ENCODE measurements around the gene CEP104.

Gene CEP104

GRCh38 chr1:3898994-3899753, 42.2 kb upstream of the CEP104 start:
- TF ChIP-seq, protein P1, sequence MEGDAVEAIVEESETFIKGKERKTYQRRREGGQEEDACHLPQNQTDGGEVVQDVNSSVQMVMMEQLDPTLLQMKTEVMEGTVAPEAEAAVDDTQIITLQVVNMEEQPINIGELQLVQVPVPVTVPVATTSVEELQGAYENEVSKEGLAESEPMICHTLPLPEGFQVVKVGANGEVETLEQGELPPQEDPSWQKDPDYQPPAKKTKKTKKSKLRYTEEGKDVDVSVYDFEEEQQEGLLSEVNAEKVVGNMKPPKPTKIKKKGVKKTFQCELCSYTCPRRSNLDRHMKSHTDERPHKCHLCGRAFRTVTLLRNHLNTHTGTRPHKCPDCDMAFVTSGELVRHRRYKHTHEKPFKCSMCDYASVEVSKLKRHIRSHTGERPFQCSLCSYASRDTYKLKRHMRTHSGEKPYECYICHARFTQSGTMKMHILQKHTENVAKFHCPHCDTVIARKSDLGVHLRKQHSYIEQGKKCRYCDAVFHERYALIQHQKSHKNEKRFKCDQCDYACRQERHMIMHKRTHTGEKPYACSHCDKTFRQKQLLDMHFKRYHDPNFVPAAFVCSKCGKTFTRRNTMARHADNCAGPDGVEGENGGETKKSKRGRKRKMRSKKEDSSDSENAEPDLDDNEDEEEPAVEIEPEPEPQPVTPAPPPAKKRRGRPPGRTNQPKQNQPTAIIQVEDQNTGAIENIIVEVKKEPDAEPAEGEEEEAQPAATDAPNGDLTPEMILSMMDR (IDR thresholded peaks at IDR 0.05; ENCODE audit: low read depth, low read length, missing control alignments), result peak; percentile 28
- H3K4me3 ChIP-seq (ENCODE audit: low read depth, low read length), result peak overlapping the region; percentile 95
- DNase-seq (ENCODE audit: low read depth), result peak; percentile 8

- no peak for DNase-seq (ENCODE audit: low read depth)
- no peak overlapping the region for H3K4me3 ChIP-seq (ENCODE audit: low read depth, low read length)
- TF ChIP-seq, protein P1 (IDR thresholded peaks at IDR 0.05; ENCODE audit: low read depth, low read length, missing control alignments), result no peak
Measured at GRCh38 chr1:3898475-3898735, 41.4 kb upstream of the CEP104 start.

DNA sequence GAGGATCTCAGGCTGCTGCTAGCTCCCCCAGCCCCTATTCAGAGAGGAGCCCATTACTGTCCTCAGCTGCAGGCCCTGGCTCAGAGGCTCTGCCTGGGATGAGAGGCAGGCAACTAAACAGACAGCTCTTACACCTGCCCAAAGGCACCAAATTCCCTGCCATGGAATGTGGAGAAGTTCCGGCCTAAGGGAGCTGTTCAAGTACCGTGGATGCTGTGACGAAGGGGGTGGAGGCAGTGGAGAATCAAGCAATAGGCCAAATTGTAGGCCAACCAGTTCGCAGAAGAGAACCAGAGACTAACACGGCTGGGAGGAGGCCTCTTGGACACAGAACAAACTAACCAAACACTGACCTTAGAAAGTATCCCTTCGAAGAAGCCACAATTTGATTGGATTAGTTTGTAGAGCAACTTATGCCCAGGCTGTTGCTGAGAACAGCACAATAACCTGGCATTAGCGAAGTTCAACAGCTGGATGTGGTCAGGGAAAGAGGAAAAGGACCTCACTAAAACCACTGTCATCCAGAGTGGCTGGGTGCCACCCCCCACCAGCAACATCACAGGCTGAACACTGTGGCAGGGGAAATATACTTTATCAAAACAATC, 39.5 kb upstream of the CEP104 start:
- TF ChIP-seq, protein P1 (IDR thresholded peaks at IDR 0.05; ENCODE audit: low read depth, low read length, missing control alignments), result no peak
- H3K4me3 ChIP-seq (ENCODE audit: low read depth, low read length), result no peak overlapping the region
- DNase-seq (ENCODE audit: low read depth), result no peak

DNA sequence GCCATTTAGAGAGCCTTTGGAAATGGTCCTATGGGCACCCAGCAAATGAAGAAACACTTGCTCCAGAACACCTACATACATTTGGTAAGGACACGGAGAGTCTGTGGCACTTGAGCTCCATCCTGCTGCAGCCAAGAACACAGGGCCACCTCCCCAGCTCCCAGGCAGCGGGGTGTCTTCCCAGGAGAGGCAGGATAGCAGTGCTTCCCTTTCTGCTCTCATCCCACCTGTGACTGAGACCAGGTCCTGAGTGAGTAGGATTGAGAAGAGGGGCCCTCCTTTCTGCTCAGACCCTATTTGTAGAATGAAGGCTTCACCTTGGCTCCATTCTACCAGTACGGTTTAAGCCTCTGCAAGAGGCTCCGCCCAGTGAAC, 38.9 kb upstream of the CEP104 start:
- DNase-seq (ENCODE audit: low read depth), result no peak
- no peak overlapping the region for H3K4me3 ChIP-seq (ENCODE audit: low read depth, low read length)
- TF ChIP-seq, protein P1 (IDR thresholded peaks at IDR 0.05; ENCODE audit: low read depth, low read length, missing control alignments), result no peak

GRCh38 chr1:3895279-3895950, 38.4 kb upstream of the CEP104 start:
- DNase-seq (ENCODE audit: low read depth), result no peak
- TF ChIP-seq, protein P1 (IDR thresholded peaks at IDR 0.05; ENCODE audit: low read depth, low read length, missing control alignments), result no peak
- H3K4me3 ChIP-seq (ENCODE audit: low read depth, low read length), result no peak overlapping the region

GRCh38 chr1:3894626-3895278, 37.7 kb upstream of the CEP104 start:
- TF ChIP-seq, protein P1 (IDR thresholded peaks at IDR 0.05; ENCODE audit: low read depth, low read length, missing control alignments), result no peak
- H3K4me3 ChIP-seq (ENCODE audit: low read depth, low read length), result no peak overlapping the region
- no peak for DNase-seq (ENCODE audit: low read depth)
